ENCODE measurements around the gene PIK3CA.

DNA sequence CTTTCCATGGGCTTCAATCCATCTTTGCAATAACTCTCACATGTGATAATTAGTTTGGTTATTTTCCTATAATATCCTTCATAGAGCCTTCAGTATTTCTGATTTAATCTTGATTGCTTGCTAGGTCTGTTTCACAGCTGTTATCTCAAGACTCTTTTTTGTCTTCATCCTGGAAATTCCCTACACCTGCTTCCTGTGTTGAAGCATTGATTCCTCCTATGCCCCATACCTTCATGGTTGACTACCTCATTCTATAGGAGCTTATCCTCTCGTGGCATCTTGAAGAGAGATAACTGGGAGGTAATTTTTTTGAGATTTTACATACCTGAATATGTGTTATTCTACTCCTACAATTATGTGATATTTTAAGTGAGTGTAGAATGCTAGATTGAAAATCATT lies 26.7 kb downstream of the PIK3CA start:
- TF ChIP-seq, protein P1, sequence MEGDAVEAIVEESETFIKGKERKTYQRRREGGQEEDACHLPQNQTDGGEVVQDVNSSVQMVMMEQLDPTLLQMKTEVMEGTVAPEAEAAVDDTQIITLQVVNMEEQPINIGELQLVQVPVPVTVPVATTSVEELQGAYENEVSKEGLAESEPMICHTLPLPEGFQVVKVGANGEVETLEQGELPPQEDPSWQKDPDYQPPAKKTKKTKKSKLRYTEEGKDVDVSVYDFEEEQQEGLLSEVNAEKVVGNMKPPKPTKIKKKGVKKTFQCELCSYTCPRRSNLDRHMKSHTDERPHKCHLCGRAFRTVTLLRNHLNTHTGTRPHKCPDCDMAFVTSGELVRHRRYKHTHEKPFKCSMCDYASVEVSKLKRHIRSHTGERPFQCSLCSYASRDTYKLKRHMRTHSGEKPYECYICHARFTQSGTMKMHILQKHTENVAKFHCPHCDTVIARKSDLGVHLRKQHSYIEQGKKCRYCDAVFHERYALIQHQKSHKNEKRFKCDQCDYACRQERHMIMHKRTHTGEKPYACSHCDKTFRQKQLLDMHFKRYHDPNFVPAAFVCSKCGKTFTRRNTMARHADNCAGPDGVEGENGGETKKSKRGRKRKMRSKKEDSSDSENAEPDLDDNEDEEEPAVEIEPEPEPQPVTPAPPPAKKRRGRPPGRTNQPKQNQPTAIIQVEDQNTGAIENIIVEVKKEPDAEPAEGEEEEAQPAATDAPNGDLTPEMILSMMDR (IDR thresholded peaks at IDR 0.05) = no peak
- no peak for TF ChIP-seq POLR2A (IDR thresholded peaks at IDR 0.05)
